Testis (tissue), 2 donors: ENCODE data around the gene JMJD4.

ENCODE experiments used
- CTCF ChIP-seq, 3 experiments: fragments of 450-650 bp in 2 of 3; fragments of 200-600 bp in 1 of 3; sonication (generic) in 1 of 3; IDR thresholded peaks; one replicate each; pipeline ENCODE4 v1.5.1; 2016 to 2019; ENCODE audit warnings: antibody characterized with exemption in 3 of 3, mild to moderate bottlenecking in 2 of 3, moderate library complexity in 1 of 3
- POLR2A ChIP-seq: fragments of 450-650 bp; IDR thresholded peaks from one replicate; pipeline ENCODE4 v1.6.1; 2017; ENCODE audit warnings: antibody characterized with exemption, mild to moderate bottlenecking, moderate library complexity

- no peak for TF ChIP-seq POLR2A
- no peak for TF ChIP-seq CTCF (IDR thresholded peaks at IDR 0.05)
Measured at GRCh38 chr1:227747382-227747781, 12.3 kb upstream of the JMJD4 start.
